Osteocyte (in vitro differentiated cells): ENCODE data around the gene RASGRP3. TPM values are rescaled to one million over a fixed set of nuclear protein-coding genes. Genes with fewer than 3 reads are reported as not detected.

ENCODE experiments used
- DNase-seq: peaks from one replicate; pipeline ENCODE4 v3.0.0; 2021; ENCODE audit warnings: mixed read lengths; ENCODE audit not compliant: unreplicated experiment; ENCODE audit errors: extremely low spot score
- H3K27ac Mint-ChIP-seq: one replicate; pipeline ENCODE4 v1.8.0; 2021; ENCODE audit warnings: mild to moderate bottlenecking, mixed read lengths; ENCODE audit not compliant: unreplicated experiment
- H3K27me3 Mint-ChIP-seq: one replicate; pipeline ENCODE4 v1.8.0; 2021; ENCODE audit warnings: mixed read lengths; ENCODE audit not compliant: unreplicated experiment
- H3K36me3 Mint-ChIP-seq: one replicate; pipeline ENCODE4 v1.8.0; 2021; ENCODE audit warnings: mixed read lengths; ENCODE audit not compliant: unreplicated experiment
- H3K4me1 Mint-ChIP-seq: one replicate; pipeline ENCODE4 v1.8.0; 2021; ENCODE audit warnings: mixed read lengths; ENCODE audit not compliant: unreplicated experiment
- H3K4me3 Mint-ChIP-seq: one replicate; pipeline ENCODE4 v1.8.0; 2021; ENCODE audit warnings: mild to moderate bottlenecking, moderate library complexity, mixed read lengths; ENCODE audit not compliant: unreplicated experiment
- H3K9me3 Mint-ChIP-seq: one replicate; pipeline ENCODE4 v1.8.0; 2021; ENCODE audit warnings: mixed read lengths; ENCODE audit not compliant: unreplicated experiment
- CTCF ChIP-seq: fragments of 200-600 bp; sonication (generic); IDR thresholded peaks from 2 replicates; pipeline ENCODE4 v1.5.0; 2021; ENCODE audit warnings: antibody characterized with exemption, mild to moderate bottlenecking, moderate library complexity
- total RNA-seq: library from RNA; stranded (reverse); gene quantifications from 2 replicates; pipeline ENCODE4 v1.2.1, GENCODE V29; 2021

RASGRP3 gene
- total RNA-seq, 1 donor from 2014 or later, result 2.1 TPM

- DNase-seq, result no peak
- Mint-ChIP-seq H3K27me3 (peaks cover 8% of the 10 kb centered on the region), H3K4me1 (no peaks in the 10 kb centered on the region), H3K9me3 (peaks cover 8% of the 10 kb centered on the region), H3K4me3 (no peak overlapping the region), H3K36me3 (no peaks in the 10 kb centered on the region), H3K27ac (no peak overlapping the region)
- TF ChIP-seq CTCF, result no peak
Observed at GRCh38 chr2:33502025-33502424, 25.6 kb downstream of the RASGRP3 start.

GRCh38 chr2:33503002-33503401 is 26.6 kb downstream of the RASGRP3 start:
- peaks cover 8% of the 10 kb centered on the region for H3K9me3 Mint-ChIP-seq
- no peak for DNase-seq
- H3K27me3 Mint-ChIP-seq, result peaks cover 10% of the 10 kb centered on the region
- no peaks in the 10 kb centered on the region for H3K4me1 Mint-ChIP-seq
- no peak overlapping the region for H3K4me3 Mint-ChIP-seq
- TF ChIP-seq CTCF, result no peak
- no peak overlapping the region for H3K27ac Mint-ChIP-seq
- no peaks in the 10 kb centered on the region for H3K36me3 Mint-ChIP-seq

GRCh38 chr2:33505966-33506365 is 29.5 kb downstream of the RASGRP3 start:
- Mint-ChIP-seq H3K9me3 (peaks cover 8% of the 10 kb centered on the region), H3K4me3 (no peak overlapping the region), H3K27me3 (peaks cover 11% of the 10 kb centered on the region), H3K4me1 (no peaks in the 10 kb centered on the region), H3K36me3 (no peaks in the 10 kb centered on the region), H3K27ac (no peak overlapping the region)
- no peak for DNase-seq
- no peak for TF ChIP-seq CTCF

- TF ChIP-seq CTCF, result no peak
- Mint-ChIP-seq H3K36me3 (no peaks in the 10 kb centered on the region), H3K9me3 (peaks cover 3% of the 10 kb centered on the region)
Observed at GRCh38 chr2:33509908-33510585, 33.6 kb downstream of the RASGRP3 start.

GRCh38 chr2:33510586-33510968 is 34.1 kb downstream of the RASGRP3 start:
- Mint-ChIP-seq H3K4me3 (no peak overlapping the region), H3K4me1 (no peaks in the 10 kb centered on the region), H3K27ac (no peak overlapping the region), H3K36me3 (no peaks in the 10 kb centered on the region), H3K27me3 (peaks cover 3% of the 10 kb centered on the region), H3K9me3 (peaks cover 3% of the 10 kb centered on the region)
- TF ChIP-seq CTCF, result no peak
- DNase-seq, result no peak

More at GRCh38 chr2:33509908-33510585, 33.6 kb downstream of the RASGRP3 start:
- Mint-ChIP-seq H3K27me3 (peaks cover 3% of the 10 kb centered on the region), H3K4me3 (no peak overlapping the region), H3K4me1 (no peaks in the 10 kb centered on the region), H3K27ac (no peak overlapping the region)
- DNase-seq, result no peak
